Measurements from ENCODE around the gene BSCL2. TPM values are rescaled to one million over a fixed set of nuclear protein-coding genes. Genes with fewer than 3 reads are reported as not detected.

The BSCL2 gene
- total and polyA plus RNA-seq, 2 experiments from 2014 or later: 49.2 to 78.7 TPM

DNA sequence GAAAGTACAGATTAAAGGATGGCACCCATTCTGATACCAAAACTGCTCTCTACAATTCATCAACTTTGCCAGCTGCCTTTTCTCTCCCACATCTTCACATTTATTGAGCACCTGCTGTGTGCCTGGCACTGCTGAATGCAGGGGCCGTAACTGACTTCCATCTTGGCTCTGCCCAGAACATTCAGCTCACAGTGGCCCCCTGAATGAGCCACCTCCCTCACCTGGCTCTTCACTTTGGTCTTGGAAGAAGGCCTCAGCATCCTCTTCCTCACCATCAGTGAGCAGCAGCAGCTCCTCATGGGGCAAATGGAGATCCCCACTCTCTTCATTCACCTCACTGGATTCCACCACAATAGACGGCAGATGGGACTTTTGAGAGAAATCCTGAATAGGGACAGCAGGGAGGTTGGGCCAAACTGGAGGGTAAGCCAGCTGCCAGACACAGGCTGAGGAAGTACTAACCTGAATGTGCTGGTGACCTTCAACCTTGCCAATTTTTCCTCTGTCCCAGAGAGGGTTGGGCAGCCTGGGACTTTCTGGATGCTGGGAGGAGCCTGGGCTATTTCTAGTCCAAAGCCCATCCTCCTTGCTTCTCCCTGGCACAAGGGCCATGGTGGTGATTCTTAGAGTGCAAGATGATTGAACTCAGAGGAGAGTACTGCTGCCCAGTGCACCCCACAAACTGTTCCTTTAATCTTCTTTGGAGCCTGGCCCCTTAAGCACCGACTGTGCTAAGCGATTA is 37.6 kb downstream of the BSCL2 start:
- peaks cover 58% of the 10 kb centered on the region for H3K79me2 ChIP-seq
- TF ChIP-seq, protein P1, sequence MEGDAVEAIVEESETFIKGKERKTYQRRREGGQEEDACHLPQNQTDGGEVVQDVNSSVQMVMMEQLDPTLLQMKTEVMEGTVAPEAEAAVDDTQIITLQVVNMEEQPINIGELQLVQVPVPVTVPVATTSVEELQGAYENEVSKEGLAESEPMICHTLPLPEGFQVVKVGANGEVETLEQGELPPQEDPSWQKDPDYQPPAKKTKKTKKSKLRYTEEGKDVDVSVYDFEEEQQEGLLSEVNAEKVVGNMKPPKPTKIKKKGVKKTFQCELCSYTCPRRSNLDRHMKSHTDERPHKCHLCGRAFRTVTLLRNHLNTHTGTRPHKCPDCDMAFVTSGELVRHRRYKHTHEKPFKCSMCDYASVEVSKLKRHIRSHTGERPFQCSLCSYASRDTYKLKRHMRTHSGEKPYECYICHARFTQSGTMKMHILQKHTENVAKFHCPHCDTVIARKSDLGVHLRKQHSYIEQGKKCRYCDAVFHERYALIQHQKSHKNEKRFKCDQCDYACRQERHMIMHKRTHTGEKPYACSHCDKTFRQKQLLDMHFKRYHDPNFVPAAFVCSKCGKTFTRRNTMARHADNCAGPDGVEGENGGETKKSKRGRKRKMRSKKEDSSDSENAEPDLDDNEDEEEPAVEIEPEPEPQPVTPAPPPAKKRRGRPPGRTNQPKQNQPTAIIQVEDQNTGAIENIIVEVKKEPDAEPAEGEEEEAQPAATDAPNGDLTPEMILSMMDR (IDR thresholded peaks at IDR 0.05; ENCODE audit: poor library complexity): no peak
- TF ChIP-seq EZH2phosphoT487 (IDR thresholded peaks at IDR 0.05; ENCODE audit: low read depth, severe bottlenecking, unreplicated experiment): no peak
- no peak for TF ChIP-seq EZH2 (IDR thresholded peaks at IDR 0.05; ENCODE audit: borderline replicate concordance)
- H2AFZ ChIP-seq: no peak overlapping the region
- H3K9me3 ChIP-seq (ENCODE audit: low read depth): no peaks in the 10 kb centered on the region
- DNase-seq (ENCODE audit: low spot score): no peak
- no peaks in the 10 kb centered on the region for H3K36me3 ChIP-seq (replicated peaks; ENCODE audit: insufficient read depth, low read depth)
- peaks cover 31% of the 10 kb centered on the region for H3K4me1 ChIP-seq (ENCODE audit: insufficient read depth)
- H3K4me3 ChIP-seq: no peak overlapping the region
- H4K20me1 ChIP-seq (ENCODE audit: insufficient read depth, poor library complexity, severe bottlenecking): peaks cover 10% of the 10 kb centered on the region
- peak overlapping the region; percentile 95 for H3K27ac ChIP-seq
- H3K9me2 ChIP-seq (replicated peaks; ENCODE audit: insufficient read depth): no peaks in the 10 kb centered on the region
- 72% methylated on average over 4 of the region's 4 CpGs for WGBS (ENCODE audit: low lambda C conversion rate, missing lambda C conversion rate)
- no peak overlapping the region for H3K4me2 ChIP-seq
- no peaks in the 10 kb centered on the region for H3K27me3 ChIP-seq

DNA sequence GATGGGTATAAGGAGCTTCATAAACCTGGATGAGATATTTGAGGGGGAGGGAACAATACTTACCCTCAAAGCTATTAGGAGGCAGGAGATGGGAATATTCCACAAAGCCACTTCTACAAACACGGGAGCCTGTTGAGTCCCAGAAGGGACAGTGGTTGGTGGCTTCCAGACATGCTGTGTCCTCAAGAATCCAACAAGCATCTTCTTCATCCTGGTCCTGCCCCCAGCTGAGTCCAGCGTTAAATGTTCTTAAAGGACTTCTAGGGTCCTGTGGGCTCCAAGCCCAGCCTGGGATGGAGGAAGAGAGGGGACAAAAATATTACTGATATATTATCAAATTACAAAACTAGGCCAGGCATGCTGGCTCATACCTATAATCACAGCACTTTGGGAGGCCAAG is 39.8 kb downstream of the BSCL2 start:
- Histone ChIP-seq H3K27me3 (no peaks in the 10 kb centered on the region), H2AFZ (no peak overlapping the region), H3K4me3 (no peak overlapping the region), H4K20me1 (ENCODE audit: insufficient read depth, poor library complexity, severe bottlenecking) (peaks cover 10% of the 10 kb centered on the region), H3K27ac (no peak overlapping the region), H3K79me2 (peaks cover 54% of the 10 kb centered on the region), H3K9me2 (replicated peaks; ENCODE audit: insufficient read depth) (no peaks in the 10 kb centered on the region), H3K36me3 (replicated peaks; ENCODE audit: insufficient read depth, low read depth) (no peaks in the 10 kb centered on the region), H3K9me3 (ENCODE audit: low read depth) (no peaks in the 10 kb centered on the region), H3K4me2 (peak overlapping the region; percentile 80), H3K4me1 (ENCODE audit: insufficient read depth) (peaks cover 20% of the 10 kb centered on the region)
- no peak for DNase-seq (ENCODE audit: low spot score)
- WGBS (ENCODE audit: low lambda C conversion rate, missing lambda C conversion rate): 97% methylated on average over 2 of the region's 2 CpGs
- no peak for TF ChIP-seq EZH2phosphoT487 (IDR thresholded peaks at IDR 0.05; ENCODE audit: low read depth, severe bottlenecking, unreplicated experiment)
- no peak for TF ChIP-seq EZH2 (IDR thresholded peaks at IDR 0.05; ENCODE audit: borderline replicate concordance)
- TF ChIP-seq, protein P1 (IDR thresholded peaks at IDR 0.05; ENCODE audit: poor library complexity): no peak

DNA sequence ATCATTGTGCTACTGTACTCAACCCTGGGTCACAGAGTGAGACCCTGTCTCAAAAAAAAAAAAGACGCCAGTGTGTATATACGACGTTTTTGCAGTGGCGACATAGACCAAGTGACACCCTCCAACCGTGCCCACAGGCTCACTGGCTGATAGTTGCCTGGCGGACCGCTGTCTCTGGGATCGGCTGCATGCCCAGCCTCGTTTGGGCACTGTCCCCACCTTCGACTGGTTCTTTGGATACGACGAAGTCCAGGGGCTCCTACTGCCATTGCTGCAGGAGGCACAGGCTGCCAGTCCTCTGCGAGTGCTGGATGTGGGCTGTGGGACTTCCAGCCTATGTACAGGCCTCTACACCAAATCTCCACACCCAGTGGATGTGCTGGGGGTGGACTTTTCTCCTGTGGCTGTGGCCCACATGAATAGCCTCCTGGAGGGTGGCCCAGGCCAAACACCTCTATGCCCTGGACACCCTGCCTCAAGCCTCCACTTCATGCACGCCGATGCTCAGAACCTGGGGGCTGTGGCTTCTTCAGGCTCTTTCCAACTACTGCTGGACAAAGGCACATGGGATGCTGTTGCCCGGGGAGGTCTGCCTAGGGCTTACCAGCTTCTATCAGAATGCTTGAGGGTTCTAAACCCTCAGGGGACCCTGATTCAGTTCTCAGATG is 40.8 kb downstream of the BSCL2 start:
- TF ChIP-seq EZH2 (IDR thresholded peaks at IDR 0.05; ENCODE audit: borderline replicate concordance) (no peak), EZH2phosphoT487 (IDR thresholded peaks at IDR 0.05; ENCODE audit: low read depth, severe bottlenecking, unreplicated experiment) (no peak)
- TF ChIP-seq, protein P1 (IDR thresholded peaks at IDR 0.05; ENCODE audit: poor library complexity): no peak
- Histone ChIP-seq H3K9me3 (ENCODE audit: low read depth) (no peaks in the 10 kb centered on the region), H3K27ac (peak overlapping the region; percentile 91), H3K79me2 (peaks cover 51% of the 10 kb centered on the region), H4K20me1 (ENCODE audit: insufficient read depth, poor library complexity, severe bottlenecking) (peaks cover 10% of the 10 kb centered on the region), H3K4me1 (ENCODE audit: insufficient read depth) (peaks cover 16% of the 10 kb centered on the region), H3K4me2 (peak overlapping the region; percentile 80), H2AFZ (no peak overlapping the region), H3K27me3 (no peaks in the 10 kb centered on the region), H3K9me2 (replicated peaks; ENCODE audit: insufficient read depth) (no peaks in the 10 kb centered on the region), H3K36me3 (replicated peaks; ENCODE audit: insufficient read depth, low read depth) (no peaks in the 10 kb centered on the region), H3K4me3 (peak overlapping the region; percentile 56)
- DNase-seq (ENCODE audit: low spot score): no peak
- WGBS (ENCODE audit: low lambda C conversion rate, missing lambda C conversion rate): 61% methylated on average over 16 of the region's 16 CpGs
